SK-N-SH (cell line): ENCODE results near the gene PIEZO2.

ENCODE experiments used
- CTCF ChIP-seq: fragments of 200-600 bp; sonication (generic); IDR thresholded peaks from 2 replicates; pipeline ENCODE4 v1.6.1; 2017; ENCODE audit warnings: antibody characterized with exemption, mild to moderate bottlenecking, moderate library complexity
- EP300 ChIP-seq, 2 experiments: IDR thresholded peaks; 2 replicates each; pipeline versions ENCODE4 v1.4.0 to v1.6.1; 2012; ENCODE audit warnings: borderline replicate concordance in 1 of 2, low read depth in 1 of 2, low read length in 1 of 2
- FOXJ3 ChIP-seq: sonication (generic); formaldehyde crosslinking; IDR thresholded peaks from 2 replicates; pipeline ENCODE4 v1.5.1; 2020; ENCODE audit warnings: mild to moderate bottlenecking, missing genetic modification reagents
- GABPA ChIP-seq: IDR thresholded peaks from 2 replicates; pipeline ENCODE4 v1.4.0; 2012; ENCODE audit warnings: low read depth, mild to moderate bottlenecking
- JUND ChIP-seq: IDR thresholded peaks from 2 replicates; pipeline ENCODE4 v1.4.0; 2012
- MEF2A ChIP-seq: IDR thresholded peaks from 2 replicates; pipeline ENCODE4 v1.4.0; 2012; ENCODE audit warnings: low read depth, borderline replicate concordance
- MXI1 ChIP-seq: IDR thresholded peaks from 2 replicates; pipeline ENCODE4 v1.6.1; 2012; ENCODE audit warnings: mild to moderate bottlenecking, low read depth, low read length, improper control_type of control experiment
- NFIC ChIP-seq: IDR thresholded peaks from 2 replicates; pipeline ENCODE4 v1.4.0; 2012; ENCODE audit warnings: borderline replicate concordance
- POLR2AphosphoS5 ChIP-seq: IDR thresholded peaks from 2 replicates; pipeline ENCODE4 v1.6.1; 2012; ENCODE audit warnings: low read depth, low read length
- RCOR1 ChIP-seq: fragments of 150-350 bp; IDR thresholded peaks from 2 replicates; pipeline ENCODE4 v1.6.1; 2017; ENCODE audit warnings: antibody characterized with exemption, low read length
- TAF1 ChIP-seq: IDR thresholded peaks from 2 replicates; pipeline ENCODE4 v1.6.1; 2012; ENCODE audit warnings: low read depth, mild to moderate bottlenecking, low read length, moderate library complexity, borderline replicate concordance
- USF1 ChIP-seq: IDR thresholded peaks from 2 replicates; pipeline ENCODE4 v1.4.0; 2012; ENCODE audit warnings: low read depth, borderline replicate concordance
- USF2 ChIP-seq: fragments of 150-350 bp; IDR thresholded peaks from 2 replicates; pipeline ENCODE4 v1.6.1; 2017; ENCODE audit warnings: antibody characterized with exemption, low read length, low read depth, borderline replicate concordance

GRCh38 chr18:11046140-11046539 is 103.2 kb downstream of the PIEZO2 start:
- no peak for TF ChIP-seq USF2
- no peak for TF ChIP-seq CTCF
- TF ChIP-seq JUND, result no peak
- TF ChIP-seq NFIC, result no peak
- TF ChIP-seq USF1, result no peak
- no peak for TF ChIP-seq RCOR1
- no peak for TF ChIP-seq TAF1
- no peak for TF ChIP-seq MXI1
- no peak for TF ChIP-seq FOXJ3 (CRISPR knock-in tag)
- no peak for TF ChIP-seq GABPA
- no peak for TF ChIP-seq EP300 (IDR thresholded peaks at IDR 0.05; ENCODE audit: borderline replicate concordance in 1 of 2, low read depth in 1 of 2, low read length in 1 of 2)
- TF ChIP-seq POLR2AphosphoS5, result no peak
- no peak for TF ChIP-seq MEF2A
